HG03045 (cell line): ENCODE data around the gene KIF5A.
"Not testable (repeated sequence)": the region's sequence is repeated elsewhere in the genome, so short reads cannot be mapped to it uniquely, and the experiment has no call there.

Experiments used
- ATAC-seq: cut with Tn5 transposase; IDR thresholded peaks from one replicate; pipeline ENCODE4 v1.9.1; 2021; ENCODE audit warnings: mild to moderate bottlenecking, moderate library complexity; ENCODE audit not compliant: unreplicated experiment

Gene KIF5A

DNA sequence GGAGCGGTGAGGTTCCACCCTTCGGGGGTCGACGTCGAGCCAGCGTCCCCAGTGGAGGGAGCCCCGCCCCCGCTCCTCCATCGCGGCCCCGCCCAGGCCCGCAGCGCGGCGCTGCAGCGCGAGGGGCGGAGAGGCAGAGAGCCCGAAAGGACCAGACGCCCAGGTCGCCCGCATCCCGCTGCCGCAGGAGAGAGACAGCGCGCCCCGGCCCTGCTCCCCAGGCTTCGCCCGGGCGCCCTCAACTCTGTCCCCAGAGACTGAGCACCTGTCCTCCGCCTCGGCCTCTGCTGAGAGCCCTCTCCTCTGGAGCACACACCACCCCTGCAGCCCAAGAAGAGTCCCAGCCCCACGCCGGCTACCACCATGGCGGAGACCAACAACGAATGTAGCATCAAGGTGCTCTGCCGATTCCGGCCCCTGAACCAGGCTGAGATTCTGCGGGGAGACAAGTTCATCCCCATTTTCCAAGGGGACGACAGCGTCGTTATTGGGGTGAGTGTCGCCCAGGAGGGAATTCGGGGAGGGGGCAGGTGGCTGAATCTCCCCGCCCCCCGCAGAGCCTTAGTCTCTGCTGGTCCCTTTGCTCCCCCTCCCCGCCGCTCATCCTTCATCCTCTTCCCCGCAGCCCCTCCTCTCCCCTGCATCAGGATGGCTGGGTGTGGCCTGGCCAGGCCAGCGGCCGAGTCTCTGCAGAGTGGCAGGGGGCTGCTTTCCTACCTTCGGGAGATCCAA lies at the start of gene KIF5A:
Gene KIF5A, plus strand, starts transcription at position 136 of the 732 bp plus-strand sequence. Its CDS starts 228 bp downstream, at position 364.
- ATAC-seq = no peak

- ATAC-seq = no peak
These were observed 49.6 kb upstream of the KIF5A start for GRCh38 chr12:57500213-57500612.

GRCh38 chr12:57502311-57502969 lies 47.4 kb upstream of the KIF5A start:
- not testable (repeated sequence) for ATAC-seq

GRCh38 chr12:57506541-57506940 lies 43.3 kb upstream of the KIF5A start:
- not testable (repeated sequence) for ATAC-seq

GRCh38 chr12:57507796-57508195 lies 42.0 kb upstream of the KIF5A start:
- not testable (repeated sequence) for ATAC-seq

GRCh38 chr12:57511161-57511560 lies 38.7 kb upstream of the KIF5A start:
- ATAC-seq = no peak

DNA sequence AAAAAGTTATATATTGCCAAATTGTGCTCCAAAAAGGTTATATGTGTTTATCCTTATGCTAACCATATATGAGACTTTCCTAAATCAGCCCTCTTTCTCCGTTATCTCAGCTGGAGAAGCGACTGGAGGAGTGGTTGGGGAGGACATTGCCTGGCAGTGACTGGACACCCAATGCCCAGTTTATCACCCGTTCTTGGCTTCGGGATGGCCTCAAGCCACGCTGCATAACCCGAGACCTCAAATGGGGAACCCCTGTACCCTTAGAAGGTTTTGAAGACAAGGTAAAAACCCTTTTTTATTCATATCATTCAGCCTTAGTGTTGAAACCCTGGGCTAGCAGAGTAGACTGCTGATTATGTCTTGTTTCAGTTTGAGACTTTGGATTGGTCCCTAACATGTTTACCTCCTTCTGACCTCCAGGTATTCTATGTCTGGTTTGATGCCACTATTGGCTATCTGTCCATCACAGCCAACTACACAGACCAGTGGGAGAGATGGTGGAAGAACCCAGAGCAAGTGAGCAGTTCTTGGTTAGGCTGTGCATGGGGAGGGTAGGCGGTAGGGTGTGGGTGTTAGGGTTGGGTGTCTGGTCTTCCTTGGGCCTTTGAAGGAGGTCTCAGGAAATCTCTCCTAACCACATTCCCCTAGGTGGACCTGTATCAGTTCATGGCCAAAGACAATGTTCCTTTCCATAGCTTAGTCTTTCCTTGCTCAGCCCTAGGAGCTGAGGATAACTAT lies 38.1 kb upstream of the KIF5A start:
- no peak for ATAC-seq

DNA sequence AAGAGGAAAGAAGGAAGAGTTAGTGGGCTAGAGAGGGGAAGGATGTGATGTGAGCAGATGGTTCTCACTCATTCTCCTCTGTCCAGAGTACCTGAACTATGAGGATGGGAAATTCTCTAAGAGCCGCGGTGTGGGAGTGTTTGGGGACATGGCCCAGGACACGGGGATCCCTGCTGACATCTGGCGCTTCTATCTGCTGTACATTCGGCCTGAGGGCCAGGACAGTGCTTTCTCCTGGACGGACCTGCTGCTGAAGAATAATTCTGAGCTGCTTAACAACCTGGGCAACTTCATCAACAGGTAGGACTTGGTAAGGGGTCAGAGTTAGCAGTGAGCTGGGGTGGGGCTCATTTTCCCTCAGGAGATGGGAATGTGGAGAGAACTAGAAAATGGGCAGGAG lies 37.2 kb upstream of the KIF5A start:
- ATAC-seq = no peak

DNA sequence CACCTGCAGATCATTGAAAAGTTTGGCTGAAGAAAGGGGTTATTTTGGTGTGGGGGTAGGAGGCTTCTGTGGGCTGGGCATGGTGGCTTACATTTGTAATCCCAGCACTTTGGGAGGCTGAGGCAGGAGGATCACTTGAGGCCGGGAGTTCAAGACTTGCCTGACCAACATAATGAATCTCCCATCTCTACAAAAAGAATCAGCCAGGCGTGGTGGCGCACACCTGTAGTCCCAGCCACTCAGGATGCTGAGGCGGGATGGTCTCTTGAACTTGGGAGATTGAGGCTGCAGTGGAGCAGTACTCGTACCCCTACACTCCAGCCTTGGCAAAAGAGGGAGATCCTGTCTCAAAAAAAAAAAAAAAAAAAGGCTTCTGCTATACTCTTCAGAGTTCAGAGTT lies 36.6 kb upstream of the KIF5A start:
- ATAC-seq = no peak

DNA sequence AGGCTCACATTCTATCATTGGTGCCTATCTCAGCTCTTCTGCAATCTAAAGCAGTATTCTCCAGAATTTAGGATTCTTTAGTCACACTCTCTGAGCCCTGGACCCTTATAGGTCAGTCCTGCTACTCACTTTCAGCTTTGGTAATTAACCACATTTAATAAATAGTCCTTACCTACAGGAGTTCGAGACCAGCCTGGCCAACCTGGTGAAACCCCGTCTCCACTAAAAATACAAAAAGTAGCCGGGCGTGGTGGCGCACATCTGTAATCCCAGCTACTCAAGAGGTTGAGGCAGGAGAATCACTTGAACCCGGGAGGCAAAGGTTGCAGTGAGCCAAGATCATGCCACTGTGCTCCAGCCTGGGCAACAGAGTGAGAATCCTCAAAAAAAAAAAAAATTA lies 36.2 kb upstream of the KIF5A start:
- ATAC-seq = not testable (repeated sequence)

- ATAC-seq = not testable (repeated sequence)
These were observed 35.6 kb upstream of the KIF5A start for GRCh38 chr12:57514246-57514645.

GRCh38 chr12:57514720-57515407 lies 35.0 kb upstream of the KIF5A start:
- ATAC-seq = no peak

DNA sequence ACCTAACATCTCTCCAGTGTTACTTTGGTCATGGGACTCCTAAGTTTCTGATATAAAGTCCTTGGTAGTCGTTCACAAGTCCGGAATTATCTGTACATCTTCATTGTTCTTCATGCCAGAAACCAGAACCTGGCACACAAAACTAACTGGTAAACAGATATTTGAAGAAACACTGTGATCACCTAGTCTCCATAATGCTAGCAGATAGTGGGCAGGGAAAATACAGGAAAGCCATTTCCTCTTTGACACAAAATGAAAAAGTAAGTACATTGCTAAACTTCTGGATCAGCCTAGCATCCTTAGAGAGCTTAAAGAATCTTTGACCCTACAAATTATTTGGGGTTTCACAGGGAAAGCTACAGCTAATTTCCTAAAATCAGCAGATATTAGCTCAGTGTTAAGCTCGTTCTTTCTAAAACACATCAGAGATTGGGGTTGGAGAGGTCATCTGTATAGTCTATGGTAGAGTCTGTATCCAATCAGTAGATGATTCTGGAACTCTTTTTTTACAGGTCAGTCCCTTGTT lies 34.4 kb upstream of the KIF5A start:
- no peak for ATAC-seq

GRCh38 chr12:57515934-57516541 lies 33.8 kb upstream of the KIF5A start:
- ATAC-seq = no peak

DNA sequence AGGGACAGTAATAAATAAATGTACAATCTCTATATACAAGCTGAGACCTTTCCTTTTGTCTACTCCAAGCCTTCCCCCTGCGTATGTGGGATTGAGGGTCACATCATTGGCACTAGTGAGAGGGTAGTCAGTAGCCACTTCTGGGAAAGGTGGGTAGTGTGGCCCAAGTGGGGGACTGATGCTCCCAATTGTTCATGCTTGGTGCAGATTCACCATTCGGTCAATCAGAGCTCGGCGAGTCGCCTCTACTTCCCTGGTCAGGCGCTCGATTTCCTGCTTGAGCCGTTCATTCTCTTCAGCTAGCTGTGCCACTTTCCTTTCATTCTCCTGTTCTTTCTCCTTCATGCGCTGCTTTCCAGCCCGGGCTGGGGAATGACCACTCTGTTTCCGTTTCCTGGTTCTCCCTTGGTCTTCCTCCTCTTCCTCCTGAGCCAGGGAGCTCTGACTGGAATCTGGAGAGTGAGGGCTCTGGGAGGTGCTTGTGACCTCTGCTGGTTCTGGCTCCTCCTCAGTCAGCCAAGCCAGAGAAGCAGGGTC lies 33.2 kb upstream of the KIF5A start:
- no peak for ATAC-seq

DNA sequence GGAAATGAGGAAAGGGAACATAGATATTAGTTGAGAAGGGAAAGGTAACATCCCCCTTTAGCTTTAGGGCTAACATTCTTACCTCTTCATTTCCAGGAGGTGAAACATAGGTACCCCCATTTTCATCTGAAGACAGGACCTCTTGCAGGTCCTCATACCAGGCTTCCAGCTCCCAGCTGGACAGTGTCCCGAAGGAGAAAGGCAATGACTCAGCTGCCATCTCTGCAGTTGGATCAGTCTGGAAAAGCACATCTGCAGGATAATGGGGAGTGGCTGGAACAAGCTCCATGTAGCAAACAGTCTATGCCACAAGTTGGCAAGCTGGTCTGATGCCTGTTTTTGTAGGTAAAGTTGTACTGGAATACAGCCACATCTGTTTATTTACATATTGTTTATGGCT lies 32.7 kb upstream of the KIF5A start:
- no peak for ATAC-seq

- ATAC-seq = not testable (repeated sequence)
These were observed 32.1 kb upstream of the KIF5A start for GRCh38 chr12:57517718-57518117.

- ATAC-seq = no peak
These were observed 31.5 kb upstream of the KIF5A start for GRCh38 chr12:57518176-57518919.
